ENCODE data around the gene DCTN3.

Gene DCTN3

GRCh38 chr9:34588671-34589635 lies 31.3 kb downstream of the DCTN3 start:
- H3K4me3 ChIP-seq (ENCODE audit: low read depth, low read length), result no peak overlapping the region
- no peak for TF ChIP-seq CTCF (IDR thresholded peaks at IDR 0.05; ENCODE audit: borderline replicate concordance, insufficient read depth, low read depth, low read length)

- no peak overlapping the region for H3K4me3 ChIP-seq (ENCODE audit: low read depth, low read length)
- no peak for TF ChIP-seq CTCF (IDR thresholded peaks at IDR 0.05; ENCODE audit: borderline replicate concordance, insufficient read depth, low read depth, low read length)
Measured at GRCh38 chr9:34587271-34587670, 33.0 kb downstream of the DCTN3 start.

GRCh38 chr9:34585946-34586669 lies 34.2 kb downstream of the DCTN3 start:
- H3K4me3 ChIP-seq (ENCODE audit: low read depth, low read length), result no peak overlapping the region
- no peak for TF ChIP-seq CTCF (IDR thresholded peaks at IDR 0.05; ENCODE audit: borderline replicate concordance, insufficient read depth, low read depth, low read length)

- no peak overlapping the region for H3K4me3 ChIP-seq (ENCODE audit: low read depth, low read length)
- TF ChIP-seq CTCF (IDR thresholded peaks at IDR 0.05; ENCODE audit: borderline replicate concordance, insufficient read depth, low read depth, low read length), result no peak
Measured at GRCh38 chr9:34584970-34585369, 35.3 kb downstream of the DCTN3 start.

GRCh38 chr9:34582787-34583186 lies 37.5 kb downstream of the DCTN3 start:
- no peak overlapping the region for H3K4me3 ChIP-seq (ENCODE audit: low read depth, low read length)
- TF ChIP-seq CTCF (IDR thresholded peaks at IDR 0.05; ENCODE audit: borderline replicate concordance, insufficient read depth, low read depth, low read length), result no peak

- H3K4me3 ChIP-seq (ENCODE audit: low read depth, low read length), result no peak overlapping the region
- TF ChIP-seq CTCF (IDR thresholded peaks at IDR 0.05; ENCODE audit: borderline replicate concordance, insufficient read depth, low read depth, low read length), result no peak
Measured at GRCh38 chr9:34581318-34581717, 39.0 kb downstream of the DCTN3 start.

Measured in GM12875 (cell line).